Ishikawa (cell line): Measurements from ENCODE around the gene S100A14.

ENCODE experiments used
- CEBPB ChIP-seq: IDR thresholded peaks from 2 replicates; pipeline ENCODE4 v1.6.1; 2012
- CREB1 ChIP-seq: IDR thresholded peaks from 2 replicates; pipeline ENCODE4 v1.6.1; 2012; ENCODE audit warnings: low read depth
- EP300 ChIP-seq: IDR thresholded peaks from 2 replicates; pipeline ENCODE4 v1.6.1; 2012; ENCODE audit warnings: borderline replicate concordance
- FOXM1 ChIP-seq: IDR thresholded peaks from 2 replicates; pipeline ENCODE4 v1.6.1; 2012; ENCODE audit warnings: low read depth, borderline replicate concordance
- MAX ChIP-seq: IDR thresholded peaks from 2 replicates; pipeline ENCODE4 v1.6.1; 2012
- RAD21 ChIP-seq: IDR thresholded peaks from 2 replicates; pipeline ENCODE4 v1.6.1; 2012; ENCODE audit warnings: low read depth
- REST ChIP-seq: IDR thresholded peaks from 2 replicates; pipeline ENCODE4 v1.6.1; 2012; ENCODE audit warnings: low read depth, mild to moderate bottlenecking

- no peak for TF ChIP-seq EP300
- no peak for TF ChIP-seq FOXM1
- no peak for TF ChIP-seq CREB1
- TF ChIP-seq CEBPB: no peak
- no peak for TF ChIP-seq RAD21
- no peak for TF ChIP-seq MAX
- no peak for TF ChIP-seq REST
Measured at GRCh38 chr1:153607381-153607780, 8.7 kb downstream of the S100A14 start.
